ENCODE data around the gene TDP1.
"Not testable (repeated sequence)": the region's sequence is repeated elsewhere in the genome, so short reads cannot be mapped to it uniquely, and the experiment has no call there.

TDP1 gene

GRCh38 chr14:90017371-90017770 is 61.6 kb downstream of the TDP1 start:
- H3K4me3 ChIP-seq (ENCODE audit: control insufficient read depth, low read depth, low read length), result no peak overlapping the region
- no peak for TF ChIP-seq CTCF (IDR thresholded peaks at IDR 0.05; ENCODE audit: control insufficient read depth, insufficient read depth, low read depth, low read length, missing control alignments)
- DNase-seq (ENCODE audit: low read depth), result no peak

- no peak for TF ChIP-seq CTCF (IDR thresholded peaks at IDR 0.05; ENCODE audit: control insufficient read depth, insufficient read depth, low read depth, low read length, missing control alignments)
- no peak for DNase-seq (ENCODE audit: low read depth)
- H3K4me3 ChIP-seq (ENCODE audit: control insufficient read depth, low read depth, low read length), result no peak overlapping the region
Observed at GRCh38 chr14:90019824-90020523, 64.2 kb downstream of the TDP1 start.

- DNase-seq (ENCODE audit: low read depth), result no peak
- TF ChIP-seq CTCF (IDR thresholded peaks at IDR 0.05; ENCODE audit: control insufficient read depth, insufficient read depth, low read depth, low read length, missing control alignments), result no peak
- H3K4me3 ChIP-seq (ENCODE audit: control insufficient read depth, low read depth, low read length), result no peak overlapping the region
Observed at GRCh38 chr14:90023176-90023896, 67.6 kb downstream of the TDP1 start.

GRCh38 chr14:90024910-90025309 is 69.2 kb downstream of the TDP1 start:
- DNase-seq (ENCODE audit: low read depth), result no peak
- no peak for TF ChIP-seq CTCF (IDR thresholded peaks at IDR 0.05; ENCODE audit: control insufficient read depth, insufficient read depth, low read depth, low read length, missing control alignments)

GRCh38 chr14:90026608-90027007 is 70.9 kb downstream of the TDP1 start:
- not testable (repeated sequence) for DNase-seq (ENCODE audit: low read depth); H3K4me3 ChIP-seq (ENCODE audit: control insufficient read depth, low read depth, low read length)

More at GRCh38 chr14:90024910-90025309, 69.2 kb downstream of the TDP1 start:
- H3K4me3 ChIP-seq (ENCODE audit: control insufficient read depth, low read depth, low read length), result no peak overlapping the region

- no peak overlapping the region for H3K4me3 ChIP-seq (ENCODE audit: control insufficient read depth, low read depth, low read length)
- DNase-seq (ENCODE audit: low read depth), result no peak
- no peak for TF ChIP-seq CTCF (IDR thresholded peaks at IDR 0.05; ENCODE audit: control insufficient read depth, insufficient read depth, low read depth, low read length, missing control alignments)
Observed at GRCh38 chr14:90027842-90028241, 72.1 kb downstream of the TDP1 start.

GRCh38 chr14:90034156-90034555 is 78.4 kb downstream of the TDP1 start:
- no peak for DNase-seq (ENCODE audit: low read depth)
- TF ChIP-seq CTCF (IDR thresholded peaks at IDR 0.05; ENCODE audit: control insufficient read depth, insufficient read depth, low read depth, low read length, missing control alignments), result no peak
- no peak overlapping the region for H3K4me3 ChIP-seq (ENCODE audit: control insufficient read depth, low read depth, low read length)

All from AG09309 (cell line).